ENCODE data around the gene ESRRG. TPM values are rescaled to one million over a fixed set of nuclear protein-coding genes. Genes with fewer than 3 reads are reported as not detected.

Gene ESRRG
- total and polyA plus RNA-seq, 2 of the 8 experiments (the other 6 are each of a cell fraction or from before 2014, with no cell fraction given): 0.59 to 1.4 TPM

DNA sequence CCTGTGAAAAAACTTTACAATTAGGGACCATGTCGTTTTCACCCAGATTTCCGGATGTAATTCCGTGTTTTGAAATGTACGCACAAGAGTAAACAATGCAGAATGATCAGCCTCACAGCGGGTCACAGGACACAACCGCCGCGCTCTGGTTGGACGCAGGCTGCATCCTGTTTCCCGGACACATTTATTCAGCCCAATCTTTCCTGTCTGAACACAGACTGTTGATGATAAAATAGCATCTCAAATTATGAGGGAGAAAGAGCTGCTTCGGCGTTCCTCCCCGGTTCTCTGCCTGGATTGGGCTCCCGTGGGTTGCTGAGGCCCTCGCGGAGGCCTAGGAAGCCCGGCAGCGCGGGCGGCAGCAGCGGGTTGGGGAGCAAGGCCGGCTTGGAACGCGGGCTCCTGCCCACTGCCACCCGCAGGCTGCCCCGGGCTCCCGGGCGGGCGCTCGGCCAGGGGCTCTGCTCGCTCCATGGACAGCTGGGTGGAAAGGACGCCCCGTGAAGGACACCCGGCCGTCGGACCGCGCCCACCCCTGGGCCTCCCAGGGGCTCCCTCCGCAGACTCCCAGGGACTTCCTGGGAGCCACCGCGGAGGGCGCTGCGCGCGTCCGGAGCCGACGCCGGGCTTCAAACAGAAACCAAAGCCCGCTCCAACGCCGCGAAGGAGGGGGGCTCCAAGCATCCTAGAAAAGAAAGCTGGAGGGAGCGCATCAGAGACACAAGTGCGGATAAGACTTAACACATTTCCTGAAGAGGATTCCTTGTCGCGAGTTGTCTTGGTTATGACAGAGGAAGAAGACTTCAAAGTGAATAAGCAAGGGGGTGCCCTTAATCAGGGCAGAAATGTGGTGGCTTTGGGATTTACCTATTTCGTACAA is 122.3 kb downstream of the ESRRG start (continued):
- TF ChIP-seq EZH2 (IDR thresholded peaks at IDR 0.05; ENCODE audit: low read depth, low read length, severe bottlenecking) (no peak), TEAD4 (IDR thresholded peaks at IDR 0.05; ENCODE audit: low read depth, low read length) (peak; percentile 18; the same call in 1 of the 2 replicates), SRF (IDR thresholded peaks at IDR 0.05; ENCODE audit: low read depth, low read length) (no peak), EGR1 (IDR thresholded peaks at IDR 0.05; ENCODE audit: borderline replicate concordance, low read depth, low read length) (no peak), JUN (IDR thresholded peaks at IDR 0.05; ENCODE audit: low read depth, low read length) (no peak), KDM4A (IDR thresholded peaks at IDR 0.05; ENCODE audit: low read depth, low read length, severe bottlenecking) (peak; percentile 95), KDM5A (IDR thresholded peaks at IDR 0.05; ENCODE audit: low read length) (no peak), HDAC2 (IDR thresholded peaks at IDR 0.05; ENCODE audit: borderline replicate concordance in 1 of 2, low read depth in 2 of 2, low read length in 2 of 2) (peak in 1 of 2 experiments; percentile 72; a peak in 1 of 4 replicates), RNF2 (IDR thresholded peaks at IDR 0.05; ENCODE audit: borderline replicate concordance, low read depth, low read length, missing control alignments, poor library complexity, severe bottlenecking) (no peak), SP4 (IDR thresholded peaks at IDR 0.05; ENCODE audit: low read length) (no peak), BRCA1 (IDR thresholded peaks at IDR 0.05; ENCODE audit: low read depth, low read length) (no peak), CHD1 (IDR thresholded peaks at IDR 0.05; ENCODE audit: low read depth, low read length) (no peak), CEBPB (IDR thresholded peaks at IDR 0.05; ENCODE audit: low read depth, low read length) (no peak), RXRA (IDR thresholded peaks at IDR 0.05; ENCODE audit: insufficient read depth, low read depth, low read length) (no peak), ASH2L (IDR thresholded peaks at IDR 0.05; ENCODE audit: low read length) (peak; percentile 85), RFX5 (IDR thresholded peaks at IDR 0.05; ENCODE audit: borderline replicate concordance, low read depth, low read length) (no peak), SP2 (IDR thresholded peaks at IDR 0.05; ENCODE audit: low read length) (no peak), SAP30 (IDR thresholded peaks at IDR 0.05; ENCODE audit: insufficient read depth, insufficient replicate concordance, low read length) (no peak), CBX8 (IDR thresholded peaks at IDR 0.05; ENCODE audit: borderline replicate concordance, low read depth, low read length) (no peak), CTBP2 (IDR thresholded peaks at IDR 0.05; ENCODE audit: borderline replicate concordance, insufficient read depth, insufficient read length, low read length) (peak; percentile 41), JUND (IDR thresholded peaks at IDR 0.05; ENCODE audit: low read length) (no peak)
- TF ChIP-seq, protein P1, sequence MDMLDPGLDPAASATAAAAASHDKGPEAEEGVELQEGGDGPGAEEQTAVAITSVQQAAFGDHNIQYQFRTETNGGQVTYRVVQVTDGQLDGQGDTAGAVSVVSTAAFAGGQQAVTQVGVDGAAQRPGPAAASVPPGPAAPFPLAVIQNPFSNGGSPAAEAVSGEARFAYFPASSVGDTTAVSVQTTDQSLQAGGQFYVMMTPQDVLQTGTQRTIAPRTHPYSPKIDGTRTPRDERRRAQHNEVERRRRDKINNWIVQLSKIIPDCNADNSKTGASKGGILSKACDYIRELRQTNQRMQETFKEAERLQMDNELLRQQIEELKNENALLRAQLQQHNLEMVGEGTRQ (IDR thresholded peaks at IDR 0.05; ENCODE audit: low read length): no peak

Measured in H1 (cell line).